ENCODE data around the gene CPSF2.

- no peak for TF ChIP-seq CTCF (conservative IDR thresholded peaks at IDR 0.05 in 1 of 2, IDR thresholded peaks at IDR 0.05 in 1 of 2; ENCODE audit: low read depth in 1 of 2, low read length in 2 of 2)
- no peak for TF ChIP-seq EZH2 (IDR thresholded peaks at IDR 0.05; ENCODE audit: low read length, missing control alignments)
Observed at GRCh38 chr14:92122761-92123160, 992 bp downstream of the CPSF2 start.

Measured in fibroblast of lung (primary cell).